BJ (cell line): ENCODE measurements around the gene TWF2. TPM values are rescaled to one million over a fixed set of nuclear protein-coding genes. Genes with fewer than 3 reads are reported as not detected.

Source experiments
- CTCF ChIA-PET: fragments of 350-600 bp; formaldehyde crosslinking; extraction: SDS; loops from one replicate; lab custom pipeline; 2021; ENCODE audit warnings: antibody characterized with exemption, inconsistent platforms; lab: Yijun Ruan, JAX
- POLR2A ChIA-PET: fragments of 300-600 bp; sonication (Branson Sonifier 250); formaldehyde crosslinking; extraction: SDS; loops from one replicate; lab custom pipeline; 2021; ENCODE audit warnings: antibody characterized with exemption; lab: Charles Lee
- DNase-seq: peaks from one replicate; pipeline ENCODE4 v3.0.0-alpha.2; 2011; ENCODE audit warnings: low read depth
- H3K27me3 ChIP-seq: 2 replicates; pipeline ENCODE4 v1.6.0; 2011; ENCODE audit warnings: low read length; ENCODE audit not compliant: control insufficient read depth, insufficient read depth
- H3K36me3 ChIP-seq: 2 replicates; pipeline ENCODE4 v1.5.1; 2011; ENCODE audit warnings: low read length; ENCODE audit not compliant: control insufficient read depth, insufficient read depth
- H3K4me3 ChIP-seq: 2 replicates; pipeline ENCODE4 v1.5.1; 2011; ENCODE audit warnings: low read depth, mild to moderate bottlenecking, control low read depth, low read length
- CTCF ChIP-seq: IDR thresholded peaks from 2 replicates; pipeline ENCODE4 v1.5.1; 2011; ENCODE audit warnings: low read depth, mild to moderate bottlenecking, control low read depth, inconsistent platforms, low read length, moderate library complexity; ENCODE audit not compliant: insufficient read depth
- polyA plus RNA-seq: library from polyadenylated mRNA; depleted of rRNA; stranded (reverse); fragments of >200 nt; gene quantifications from 2 replicates; pipeline ENCODE4 v1.2.3, GENCODE V29; 2011

The TWF2 gene
- polyA plus RNA-seq, 1 experiment: 205 TPM

- Histone ChIP-seq H3K36me3 (peaks cover 50% of the 10 kb centered on the region), H3K4me3 (no peak overlapping the region), H3K27me3 (no peaks in the 10 kb centered on the region)
- ChIA-PET CTCF (interaction anchor here (1.2 to 10.7 kb wide), 3 partner anchors 6 to 109 kb away, joined by 3 to 131 read pairs (median 4); partner anchors contain the start of gene TLR9), POLR2A (no interaction called here)
- DNase-seq: no peak
- no peak for TF ChIP-seq CTCF
Observed at GRCh38 chr3:52229656-52230055, 9.3 kb downstream of the TWF2 start.

- no peak for DNase-seq
- POLR2A ChIA-PET: no interaction called here
- no peak overlapping the region for H3K4me3 ChIP-seq
- CTCF ChIA-PET: interaction anchor here (0.6 to 10.7 kb wide), 4 partner anchors 6 to 111 kb away, joined by 3 to 131 read pairs (median 4); partner anchors contain the start of gene TLR9
- H3K27me3 ChIP-seq: no peaks in the 10 kb centered on the region
- H3K36me3 ChIP-seq: peaks cover 45% of the 10 kb centered on the region
- TF ChIP-seq CTCF: no peak
Observed at GRCh38 chr3:52228751-52229291, 10.1 kb downstream of the TWF2 start.

- POLR2A ChIA-PET: no interaction called here
- no peak for DNase-seq
Observed at GRCh38 chr3:52228266-52228665, 10.7 kb downstream of the TWF2 start.

DNA sequence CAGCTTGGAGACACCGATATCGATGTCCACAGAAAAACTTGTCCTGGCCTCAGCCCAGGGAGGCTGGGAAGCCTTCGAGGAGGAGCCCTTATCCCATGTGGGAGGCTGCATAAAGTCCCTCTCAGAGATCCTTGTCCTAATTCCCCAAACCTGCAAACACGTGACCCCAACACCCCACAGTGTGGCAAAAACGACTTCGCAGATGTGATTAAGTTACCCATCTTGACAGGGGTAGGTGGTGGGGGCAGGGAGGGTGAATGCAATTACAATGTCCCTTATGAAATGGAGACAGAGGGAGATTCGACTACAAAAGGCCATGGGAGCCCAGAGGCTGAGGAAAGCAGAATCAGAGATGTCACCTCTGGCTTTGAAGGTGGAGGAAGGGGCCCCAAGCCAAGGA lies 11.2 kb downstream of the TWF2 start:
- Histone ChIP-seq H3K27me3 (no peaks in the 10 kb centered on the region), H3K4me3 (no peak overlapping the region), H3K36me3 (peaks cover 40% of the 10 kb centered on the region)
- CTCF ChIA-PET: interaction anchor here (1.3 to 9.7 kb wide), 3 partner anchors 6 to 112 kb away, joined by 4 to 131 read pairs (median 11); partner anchors contain the start of genes TWF2 and WDR82
- no peak for DNase-seq
- no peak for TF ChIP-seq CTCF
- POLR2A ChIA-PET: no interaction called here

More at GRCh38 chr3:52228266-52228665, 10.7 kb downstream of the TWF2 start:
- H3K27me3 ChIP-seq: no peaks in the 10 kb centered on the region
- CTCF ChIA-PET: interaction anchor here (0.6 to 9.7 kb wide), 2 partner anchors 6 to 111 kb away, joined by 3 to 131 read pairs; partner anchors contain the start of gene TWF2
- no peak overlapping the region for H3K4me3 ChIP-seq
- peaks cover 45% of the 10 kb centered on the region for H3K36me3 ChIP-seq
- no peak for TF ChIP-seq CTCF

DNA sequence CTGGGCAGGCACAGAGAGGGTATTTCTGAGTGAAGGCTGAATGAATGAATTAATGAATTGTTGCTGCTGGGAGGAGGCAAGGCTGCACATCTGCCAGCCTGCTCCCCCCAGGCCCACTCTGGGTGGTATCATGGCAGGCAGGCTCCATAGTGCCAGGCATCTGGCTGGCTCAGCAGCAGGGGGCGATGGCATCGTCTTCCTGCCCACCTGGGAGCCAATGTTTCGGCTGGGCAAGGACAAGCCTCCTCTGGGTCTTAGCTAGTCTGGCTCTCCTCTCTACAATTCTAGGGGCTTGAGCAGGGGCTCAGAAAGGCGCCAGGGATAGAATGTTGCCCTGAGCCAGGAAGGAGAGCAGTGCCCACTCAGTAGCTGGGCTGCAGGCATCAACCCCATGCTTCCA lies 11.8 kb downstream of the TWF2 start:
- Histone ChIP-seq H3K4me3 (no peak overlapping the region), H3K36me3 (peaks cover 36% of the 10 kb centered on the region), H3K27me3 (no peaks in the 10 kb centered on the region)
- POLR2A ChIA-PET: no interaction called here
- CTCF ChIA-PET: interaction anchor here (0.9 to 9.7 kb wide), 4 partner anchors 7 to 113 kb away, joined by 3 to 131 read pairs (median 8); partner anchors contain the start of genes TWF2 and WDR82
- TF ChIP-seq CTCF: no peak; the same call in 1 of the 2 replicates
- no peak for DNase-seq
